ENCODE data around the gene RTTN.

Gene RTTN

DNA sequence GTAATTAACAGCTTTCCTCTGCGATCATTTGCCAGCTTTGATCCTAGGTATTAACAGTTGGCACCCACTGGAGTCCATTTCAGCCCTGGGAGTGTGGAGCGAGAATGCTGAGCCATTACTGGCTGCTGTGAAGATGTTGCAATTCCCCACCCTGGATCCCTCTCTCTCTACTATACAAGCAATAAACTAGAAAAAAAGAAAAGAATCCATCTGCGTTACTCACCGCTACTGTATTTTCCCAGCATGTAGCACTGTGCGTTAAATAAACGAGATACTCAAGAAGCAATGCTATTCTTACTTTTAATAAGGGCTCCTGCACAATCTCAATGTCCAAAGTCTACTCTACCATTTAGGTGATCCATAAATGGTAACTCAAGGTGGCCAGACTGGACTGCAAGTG, 8.5 kb downstream of the RTTN start:
- DNase-seq: no peak

DNA sequence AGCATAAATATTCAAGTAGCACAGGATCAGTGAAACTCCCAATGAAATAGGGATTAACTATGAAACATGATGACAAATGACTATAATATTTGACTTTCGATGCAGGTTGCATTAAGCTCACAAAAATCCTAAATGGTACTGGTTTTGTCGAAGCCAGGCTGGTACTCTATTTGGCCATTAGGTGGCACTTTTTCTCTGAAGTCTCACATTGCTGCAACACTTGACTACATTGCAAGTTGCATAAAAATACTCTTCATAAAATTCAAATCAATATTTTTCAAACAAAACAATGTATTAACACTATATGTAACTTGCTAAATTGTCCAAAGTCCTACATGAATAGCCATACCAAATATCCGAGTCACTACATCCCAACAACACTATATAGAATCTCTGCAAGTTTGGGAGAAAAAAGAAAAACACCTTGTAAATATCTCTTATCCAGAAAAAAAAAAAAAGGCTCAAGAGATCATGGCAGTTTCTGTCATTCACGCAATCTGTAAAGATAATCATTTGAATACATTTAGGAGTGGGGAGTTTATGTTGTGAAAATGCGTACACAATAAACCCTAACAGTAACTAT, 9.5 kb downstream of the RTTN start:
- no peak for DNase-seq

DNA sequence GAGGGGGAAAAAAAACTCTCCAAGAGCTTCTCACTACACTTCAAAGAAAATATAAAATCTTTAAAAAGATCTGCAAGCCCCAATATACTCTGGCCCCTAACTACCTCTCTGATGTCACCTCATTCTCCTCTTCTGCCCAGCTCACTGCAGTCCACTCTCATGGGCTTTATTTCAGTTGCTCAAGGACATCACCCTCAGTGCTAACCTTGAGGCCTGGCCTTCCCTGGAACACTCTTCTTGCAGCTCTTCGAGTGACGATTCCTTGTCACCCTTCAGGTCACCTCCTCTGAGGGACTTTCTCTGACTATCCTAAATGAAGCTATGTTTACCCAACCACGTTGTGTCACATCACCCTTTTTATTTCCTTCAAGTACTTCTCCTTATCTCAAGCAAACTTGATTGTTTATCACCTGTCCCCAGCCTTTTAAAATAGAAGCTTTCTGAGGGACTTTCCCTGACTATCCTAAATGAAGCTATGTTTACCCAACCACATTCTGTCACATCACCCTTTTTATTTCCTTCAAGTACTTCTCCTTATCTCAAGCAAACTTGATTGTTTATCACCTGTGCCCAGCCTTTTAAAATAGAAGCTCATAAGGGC, 10.4 kb downstream of the RTTN start:
- DNase-seq: no peak

DNA sequence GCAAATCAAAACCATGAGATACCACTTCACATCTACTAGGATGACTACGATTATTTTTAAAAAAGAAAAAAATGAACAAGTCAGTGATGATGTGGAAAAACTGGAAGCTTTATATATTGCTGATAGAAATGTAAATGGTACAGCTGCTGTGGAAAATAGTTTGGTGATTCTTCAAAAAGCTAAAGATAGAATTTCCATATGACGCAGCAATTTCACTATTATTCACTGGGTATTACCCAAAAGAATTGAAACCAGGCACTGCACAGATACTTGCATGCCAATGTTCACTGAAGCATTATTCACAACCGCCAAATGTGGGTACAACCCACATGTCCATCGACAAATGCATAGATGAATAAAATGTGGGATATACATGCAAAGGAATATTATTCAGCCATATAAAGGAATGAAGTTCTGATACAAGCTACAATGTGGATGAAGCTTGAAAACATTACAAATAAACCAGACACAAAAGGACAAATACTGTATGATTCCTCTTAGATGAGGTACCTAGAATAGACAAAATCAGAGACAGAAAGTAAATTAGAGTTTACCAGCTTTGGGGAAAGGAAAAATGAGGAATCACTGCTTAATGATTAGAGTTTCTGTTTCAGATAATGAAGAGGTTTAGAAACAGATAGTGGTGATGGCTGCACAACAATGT, 11.1 kb downstream of the RTTN start:
- no peak for DNase-seq

DNA sequence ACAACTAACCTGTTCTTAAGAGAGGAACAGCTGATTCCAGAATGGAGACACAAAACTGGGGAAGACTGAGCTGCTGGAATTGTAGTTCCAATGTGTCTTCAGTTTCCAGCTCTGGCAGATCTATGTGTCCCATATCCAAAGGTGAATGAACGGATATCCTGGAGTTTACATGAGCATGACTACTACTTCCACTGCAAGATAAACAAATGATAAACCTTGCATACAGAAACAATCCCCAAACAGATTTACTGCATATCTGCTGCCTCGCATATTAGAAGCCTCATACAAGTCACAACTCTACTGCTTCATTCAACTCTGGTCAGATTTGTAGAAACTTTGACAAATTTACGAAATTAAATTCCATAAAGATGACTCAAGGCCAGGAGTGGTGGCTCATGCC, 15.0 kb downstream of the RTTN start:
- DNase-seq: no peak

DNA sequence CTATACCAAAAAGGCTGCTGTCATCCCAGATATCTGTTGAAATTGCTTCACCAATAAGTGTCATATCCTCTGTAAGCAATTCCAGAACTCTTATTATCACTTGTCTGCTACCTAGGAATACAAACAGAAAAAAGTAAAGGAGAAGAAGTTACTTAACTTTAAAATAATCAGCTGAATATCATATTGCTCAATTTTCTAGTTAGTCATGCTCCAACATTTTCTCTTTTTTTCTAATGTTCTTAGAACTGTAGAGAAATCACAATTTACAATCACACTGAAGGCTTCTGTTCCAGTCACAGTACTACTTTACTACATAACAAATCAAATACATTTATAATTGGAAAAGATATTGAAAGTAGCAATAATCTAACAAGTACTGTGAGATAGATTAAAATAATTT, 17.4 kb downstream of the RTTN start:
- DNase-seq: no peak

DNA sequence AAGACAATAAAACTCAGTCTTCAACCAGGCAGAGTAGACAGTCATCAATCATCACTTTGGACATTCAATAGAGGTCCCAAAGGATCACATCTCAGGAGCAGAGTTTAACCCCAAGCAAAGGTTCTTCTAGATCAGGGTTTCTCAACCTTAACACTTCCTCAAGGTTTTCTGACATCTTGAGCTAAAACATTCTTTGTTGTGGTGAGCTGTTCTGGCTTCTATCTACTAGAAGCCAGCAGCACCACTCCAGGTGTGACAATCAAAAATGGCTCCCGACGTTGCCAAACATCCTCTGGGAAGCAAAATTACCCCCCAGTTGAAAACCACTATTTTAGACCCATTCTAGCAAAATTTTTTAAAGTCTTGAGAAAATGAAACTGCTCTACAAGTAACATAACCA, 22.0 kb downstream of the RTTN start:
- DNase-seq: no peak

DNA sequence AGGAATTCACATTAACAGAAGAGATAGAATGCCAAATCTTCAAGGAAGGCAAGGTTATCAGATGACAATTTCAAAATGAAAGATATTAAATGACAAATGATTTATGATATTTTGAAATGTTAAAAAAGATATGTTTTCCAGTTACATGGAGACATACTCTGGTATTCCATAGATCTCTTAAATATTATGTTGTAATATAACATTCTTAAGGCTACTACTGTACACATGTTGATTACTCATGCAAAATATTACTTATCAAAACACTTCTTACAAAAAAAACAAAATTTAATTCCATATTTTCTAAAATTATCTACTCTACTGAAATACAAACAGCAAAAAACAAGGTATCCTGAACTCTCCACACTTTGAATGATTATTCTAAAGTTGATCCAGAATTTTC, 22.9 kb downstream of the RTTN start:
- DNase-seq: no peak

DNA sequence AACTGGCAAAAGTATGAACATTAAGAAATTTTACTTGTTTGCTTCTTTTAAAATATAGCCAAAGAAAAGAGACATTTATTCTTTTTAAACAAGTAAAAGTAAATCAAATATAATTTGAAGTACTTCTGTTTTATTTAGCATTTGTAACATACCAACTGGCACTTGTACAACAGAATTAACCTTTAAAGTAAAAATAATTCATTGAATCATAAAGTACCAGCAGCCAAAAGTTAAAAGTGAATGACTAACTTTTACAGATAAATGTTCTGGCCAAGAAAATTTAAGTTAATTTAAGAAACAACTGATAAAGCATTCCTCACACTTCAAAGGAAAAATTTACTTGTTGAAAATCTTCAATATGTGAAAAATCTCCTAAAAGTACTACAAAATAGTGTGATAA, 23.8 kb downstream of the RTTN start:
- DNase-seq: no peak

DNA sequence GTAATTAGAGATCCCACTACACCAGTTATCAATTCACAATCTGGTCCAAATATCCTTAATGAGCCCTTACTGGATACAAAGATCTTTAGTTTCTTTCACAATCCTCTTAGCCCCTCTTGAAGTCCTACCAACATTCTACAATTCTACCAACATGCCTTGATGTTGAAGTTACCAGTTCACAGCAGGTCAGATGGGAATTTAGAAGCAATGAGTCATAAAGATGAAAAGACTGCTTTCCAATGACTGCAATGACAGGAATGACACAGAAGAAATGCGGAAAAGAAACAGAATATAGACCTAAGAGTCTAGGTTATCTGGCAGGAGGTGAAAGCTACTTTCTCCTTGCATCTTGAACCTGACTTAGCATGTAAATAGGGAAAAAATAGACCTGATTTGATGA, 24.5 kb downstream of the RTTN start:
- no peak for DNase-seq

DNA sequence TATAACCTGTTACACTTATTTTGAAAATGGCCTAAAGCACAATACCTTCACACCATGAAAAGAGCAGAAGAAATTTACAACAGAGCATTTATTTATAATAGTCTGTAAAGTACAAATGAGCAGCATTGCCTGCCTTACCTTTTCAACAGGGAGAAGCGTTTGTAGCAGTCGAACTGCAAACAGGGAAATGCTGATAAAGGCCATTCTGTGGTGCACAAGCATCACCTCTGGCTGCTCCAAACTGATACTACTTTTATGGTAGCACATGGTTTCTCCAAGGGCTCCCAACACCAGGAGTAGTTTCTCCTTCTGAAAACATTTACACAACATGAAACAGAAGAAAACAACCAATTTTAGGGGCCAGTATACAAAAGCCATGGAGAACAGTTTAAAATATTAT, 28.9 kb downstream of the RTTN start:
- DNase-seq: no peak

DNA sequence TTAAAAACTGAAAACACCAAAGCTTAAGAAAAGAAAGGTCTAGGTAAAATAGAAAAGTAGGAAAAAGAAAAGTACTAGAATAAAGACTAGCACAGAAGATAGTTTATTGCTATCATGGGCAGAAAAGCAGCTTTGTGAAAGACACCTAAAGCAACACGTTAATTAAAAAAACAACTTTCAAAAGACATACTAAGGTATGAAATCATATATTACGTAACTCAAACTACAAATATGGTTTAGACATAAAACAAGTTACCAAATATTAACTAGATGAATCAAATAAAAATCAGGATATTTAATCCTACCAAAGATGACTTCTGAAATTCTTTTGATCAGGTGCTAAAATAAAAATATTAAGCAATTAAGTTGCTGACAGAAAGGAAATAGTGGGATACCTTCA, 30.3 kb downstream of the RTTN start:
- DNase-seq: no peak

DNA sequence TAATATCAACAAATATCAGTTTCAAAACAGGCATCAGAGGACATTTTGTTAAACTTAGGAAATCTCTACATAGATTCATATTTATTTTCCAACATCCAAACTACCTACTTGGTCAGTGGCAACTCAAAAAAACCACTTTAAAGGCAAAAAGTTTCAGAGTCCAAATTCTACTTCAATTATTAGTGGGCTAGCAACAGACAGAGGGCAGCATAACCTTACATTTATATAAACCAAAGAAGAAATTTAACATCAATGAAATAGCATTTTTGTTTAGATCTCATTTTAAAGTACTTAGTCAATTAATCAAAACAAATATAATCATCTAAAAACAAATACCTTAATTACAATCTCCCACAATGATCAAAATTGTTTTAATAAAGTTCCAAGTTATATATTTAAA, 33.3 kb downstream of the RTTN start:
- no peak for DNase-seq

DNA sequence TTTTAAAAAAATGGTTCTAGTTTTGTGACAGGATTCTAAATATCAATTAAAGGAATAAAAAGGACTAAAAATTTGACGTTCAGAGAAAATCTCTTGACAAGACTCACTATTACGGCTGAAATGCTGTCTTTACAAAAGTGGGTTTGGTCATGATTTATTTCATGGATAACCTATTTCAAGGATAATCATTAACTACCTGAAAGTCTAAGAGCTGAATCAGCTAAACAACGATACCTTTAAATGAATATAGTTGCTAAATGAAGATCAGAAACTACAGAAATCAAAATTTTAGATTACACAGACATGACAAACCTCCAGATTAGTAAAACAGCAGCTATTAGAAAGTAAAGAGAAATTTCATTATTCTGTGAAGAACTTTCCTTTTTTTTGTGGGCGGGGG, 35.7 kb downstream of the RTTN start:
- DNase-seq: no peak

DNA sequence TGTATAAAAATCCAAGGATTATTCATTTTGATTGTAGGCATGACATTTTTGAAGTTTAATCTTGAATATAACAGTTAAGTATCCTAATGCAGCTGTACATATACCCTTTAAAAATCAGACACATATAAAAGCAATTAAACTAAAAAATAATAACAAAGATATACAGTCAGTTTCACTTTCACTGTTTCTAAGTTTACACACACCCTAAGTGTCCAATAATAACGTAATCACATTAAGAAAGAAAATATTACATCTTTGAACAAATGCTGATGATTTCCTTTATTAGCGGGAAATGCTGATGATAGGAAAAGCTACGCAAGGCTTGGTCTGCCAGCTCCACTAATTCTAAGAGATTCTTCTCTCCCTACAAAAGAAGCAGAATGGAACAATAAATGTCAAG, 38.8 kb downstream of the RTTN start:
- no peak for DNase-seq

DNA sequence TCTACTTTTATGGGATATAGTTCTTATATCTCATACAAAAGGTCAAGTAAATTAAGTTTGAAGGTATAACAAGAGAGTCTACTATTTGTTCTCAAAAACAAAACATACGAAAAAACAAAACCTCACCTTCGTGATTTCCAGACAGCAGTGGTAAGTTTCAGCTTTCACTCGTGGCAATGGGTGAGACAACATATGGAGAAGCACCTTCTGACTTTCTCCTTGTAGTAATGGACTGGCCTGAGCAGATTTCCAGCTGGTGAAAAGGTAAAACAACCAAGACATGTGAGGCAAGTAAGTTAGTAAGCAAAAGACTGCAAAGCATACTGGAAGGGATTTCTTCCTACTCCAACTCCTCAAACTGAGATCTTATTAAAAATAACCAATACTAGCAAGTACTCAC, 39.6 kb downstream of the RTTN start:
- no peak for DNase-seq

DNA sequence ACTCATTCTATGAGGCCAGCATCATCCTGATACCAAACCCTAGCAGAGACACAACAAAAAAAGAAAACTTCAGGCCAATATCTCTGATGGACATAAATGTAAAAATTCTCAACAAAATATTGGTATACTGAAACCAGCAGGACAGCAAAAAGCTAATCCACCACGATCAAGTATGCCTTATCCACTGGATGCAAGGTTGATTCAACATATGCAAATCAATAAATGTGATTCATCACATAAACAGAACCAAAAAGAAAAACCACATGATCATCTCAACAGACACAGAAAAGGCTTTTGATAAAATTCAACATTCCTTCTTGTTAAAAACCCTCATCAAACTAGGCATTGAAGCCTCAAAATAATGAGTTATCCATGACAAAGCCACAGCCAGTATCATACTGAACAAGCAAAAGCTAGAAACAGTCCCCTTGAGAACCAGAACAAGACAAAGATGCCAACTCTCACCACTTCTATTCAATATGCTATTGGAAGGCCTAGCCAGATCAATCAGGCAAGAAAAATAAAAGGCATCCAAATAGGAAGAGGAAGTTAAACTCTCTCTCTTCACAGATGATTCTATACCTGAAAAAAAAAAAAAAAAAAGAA, 45.3 kb downstream of the RTTN start:
- DNase-seq: no peak

DNA sequence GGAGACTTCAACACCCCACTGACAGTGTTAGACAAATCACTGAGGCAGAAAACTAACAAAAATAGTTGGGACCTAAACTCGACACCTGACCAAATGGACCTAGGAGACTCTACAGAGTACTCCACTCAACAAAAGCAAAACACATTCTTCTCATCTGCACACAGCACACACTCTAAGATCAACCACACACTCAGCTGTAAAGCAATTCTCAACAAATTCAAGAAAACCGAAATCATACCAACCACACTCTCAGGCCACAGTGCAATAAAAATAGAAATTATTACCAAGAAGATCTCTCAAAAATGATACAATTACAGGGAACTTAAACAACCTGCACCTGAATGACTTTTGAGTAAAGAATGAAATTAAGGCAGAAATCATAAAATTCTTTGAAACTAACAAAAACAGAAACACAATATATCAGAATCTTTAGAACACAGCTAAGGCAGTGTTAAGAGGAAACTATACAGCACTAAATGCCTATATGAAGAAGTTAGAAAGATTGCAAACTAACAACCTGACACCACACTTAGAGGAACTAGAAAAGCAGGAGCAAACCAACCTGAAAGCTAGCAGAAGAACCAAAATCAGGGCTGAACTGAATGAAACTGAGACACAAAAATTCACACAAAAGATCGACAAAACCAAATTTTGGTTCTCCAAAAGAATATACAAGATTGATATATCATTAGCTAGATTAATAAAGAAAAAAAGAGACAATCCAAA, 46.3 kb downstream of the RTTN start:
- DNase-seq: no peak

DNA sequence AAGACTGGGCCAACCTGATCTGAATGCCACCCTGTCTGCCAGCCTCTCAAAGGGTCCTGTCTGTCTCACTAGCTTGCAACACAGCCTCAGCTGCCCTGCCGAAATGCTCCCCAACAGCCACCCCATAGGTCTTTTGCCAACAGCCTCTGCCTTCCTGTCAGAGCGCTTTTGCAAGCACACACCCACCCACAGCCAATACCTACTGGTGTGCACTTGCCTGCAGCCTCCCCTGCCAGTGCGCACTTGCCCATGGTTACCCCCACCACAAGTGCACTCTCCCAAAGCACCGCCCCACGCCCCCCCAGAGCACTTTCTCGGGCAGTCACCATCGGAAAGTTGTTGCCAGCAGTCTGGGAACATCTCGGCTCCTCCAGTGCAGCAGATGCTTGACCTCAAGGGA, 48.6 kb downstream of the RTTN start:
- DNase-seq: no peak

DNA sequence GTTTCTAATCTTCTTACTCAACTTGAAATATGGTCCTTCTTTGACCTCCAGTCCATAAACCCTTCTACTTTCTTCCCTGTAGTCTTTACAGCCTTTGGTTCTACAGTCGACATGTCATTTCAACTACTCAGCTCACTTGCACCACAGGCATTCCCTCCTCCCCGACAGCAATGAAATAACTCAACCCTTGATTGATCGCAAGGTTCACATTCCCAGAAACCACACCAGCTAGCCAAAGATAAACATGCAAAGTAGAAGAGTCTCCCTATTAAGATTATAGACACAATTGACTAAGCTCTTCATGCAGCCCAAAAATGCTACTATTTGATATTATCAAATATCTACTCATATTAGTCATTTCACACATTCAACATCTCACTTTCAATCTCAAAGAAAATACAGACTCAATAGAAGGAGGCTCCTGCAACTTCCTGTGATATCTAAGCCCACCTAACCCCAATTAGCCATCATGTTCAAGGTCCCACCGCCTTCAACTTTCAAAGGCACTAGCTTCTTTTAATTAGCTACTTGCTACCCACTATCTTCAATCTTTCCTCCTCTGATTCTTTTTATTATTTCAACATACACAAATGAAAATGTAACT, 50.8 kb downstream of the RTTN start:
- DNase-seq: no peak

DNA sequence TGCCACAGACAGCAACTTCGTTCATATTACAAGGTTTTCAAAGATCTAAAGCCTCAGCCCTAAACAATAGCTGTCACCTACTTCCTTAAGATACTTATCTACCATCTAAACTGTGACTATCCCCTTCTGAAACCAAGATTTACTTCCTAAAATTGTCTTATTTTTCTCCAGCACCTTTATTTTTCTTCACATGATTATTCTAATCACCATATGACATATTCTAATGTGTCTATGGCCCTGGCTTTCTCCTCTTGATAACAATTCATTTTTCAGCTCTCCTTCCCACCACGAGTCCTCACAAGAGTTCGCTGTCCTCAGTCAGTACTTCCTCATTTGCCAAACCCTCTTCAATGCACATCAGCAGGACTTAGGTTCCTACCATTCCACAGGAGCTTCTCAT, 53.9 kb downstream of the RTTN start:
- no peak for DNase-seq

DNA sequence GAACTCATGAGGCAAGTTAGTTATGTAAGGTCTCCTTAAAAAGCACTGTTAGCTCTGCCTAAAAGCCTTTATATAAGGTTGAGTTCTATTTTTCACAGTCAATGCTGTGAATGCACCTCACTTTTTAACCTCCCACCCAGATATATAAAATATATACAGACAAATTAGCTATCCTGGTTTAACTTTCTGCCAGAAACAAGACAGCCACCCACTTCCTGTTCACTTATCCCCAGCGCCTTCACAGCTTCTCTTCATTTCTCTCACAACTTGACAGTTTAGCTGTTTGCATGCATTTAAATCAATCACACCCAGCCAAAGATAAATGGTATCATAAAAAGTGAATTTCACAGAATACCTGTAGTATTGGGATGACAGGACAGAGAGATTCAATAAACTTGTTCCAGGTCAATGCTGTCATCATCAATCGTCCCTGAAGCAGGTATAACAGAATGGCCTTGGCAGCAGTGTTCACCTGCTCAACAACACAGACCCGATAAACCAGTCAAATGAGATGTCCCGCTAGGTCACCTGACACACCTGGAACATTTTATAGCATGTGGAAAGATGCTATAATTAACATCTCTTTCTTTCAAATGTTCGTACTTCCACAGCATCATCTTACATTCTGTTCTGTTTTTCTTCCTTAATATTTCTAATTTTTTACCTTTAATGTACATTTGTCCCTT, 55.7 kb downstream of the RTTN start:
- no peak for DNase-seq

DNA sequence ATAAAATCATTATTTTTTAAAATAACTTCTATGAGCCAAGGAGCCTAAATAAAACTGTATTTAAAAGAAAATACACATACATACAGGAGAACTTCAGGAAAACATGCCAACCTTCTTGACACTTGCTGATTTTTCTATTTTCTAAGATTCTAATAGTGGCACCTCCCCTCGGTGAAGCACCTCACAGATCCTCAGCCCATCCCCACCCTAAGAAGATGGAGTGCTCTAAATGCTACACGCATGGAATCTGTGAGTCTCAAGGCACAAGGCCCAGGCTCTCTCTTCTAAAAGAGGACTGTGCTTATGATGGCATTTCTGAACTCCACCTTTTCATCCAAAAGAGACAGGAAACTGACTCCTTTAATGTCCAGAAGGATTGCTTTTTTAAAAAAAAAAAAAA, 56.3 kb downstream of the RTTN start:
- DNase-seq: no peak

Measured in CD4-positive, alpha-beta T cell treated with Interferon gamma for 1 hour (primary cell).